HCT116 (cell line): ENCODE measurements around the gene ARHGAP10.

Experiments used
- CEBPB ChIP-seq: IDR thresholded peaks from 2 replicates; pipeline ENCODE4 v1.6.1; 2012; ENCODE audit warnings: low read depth
- CTCF ChIP-seq, 3 experiments: fragments of 200-600 bp in 1 of 3; sonication (generic) in 1 of 3; IDR thresholded peaks in 2 of 3; conservative IDR thresholded peaks in 1 of 3; 2 replicates each; pipeline ENCODE4 v1.5.1; 2012 to 2017; ENCODE audit warnings: low read depth in 2 of 3, low read length in 2 of 3, antibody characterized with exemption in 1 of 3, borderline replicate concordance in 1 of 3, control low read depth in 1 of 3, mild to moderate bottlenecking in 1 of 3, mixed read lengths in 1 of 3, mixed run types in 1 of 3, moderate library complexity in 1 of 3; ENCODE audit not compliant: insufficient read depth in 1 of 3
- ELF1 ChIP-seq: IDR thresholded peaks from 2 replicates; pipeline ENCODE4 v1.6.1; 2012; ENCODE audit warnings: low read depth, borderline replicate concordance
- EZH2 ChIP-seq: fragments of 200-600 bp; sonication (generic); IDR thresholded peaks from 2 replicates; pipeline ENCODE4 v1.6.1; 2017; ENCODE audit warnings: antibody characterized with exemption, mixed run types
- JUND ChIP-seq: IDR thresholded peaks from 2 replicates; pipeline ENCODE4 v1.6.1; 2012
- POLR2A ChIP-seq: IDR thresholded peaks from 2 replicates; pipeline ENCODE4 v1.7.0; 2011; ENCODE audit warnings: borderline replicate concordance; ENCODE audit not compliant: insufficient read depth, insufficient read length; ENCODE audit errors: extremely low read depth
- POLR2AphosphoS5 ChIP-seq: IDR thresholded peaks from 2 replicates; pipeline ENCODE4 v1.6.1; 2011; ENCODE audit warnings: mild to moderate bottlenecking, low read depth, low read length, moderate library complexity
- REST ChIP-seq: IDR thresholded peaks from 2 replicates; pipeline ENCODE4 v1.6.1; 2012; ENCODE audit warnings: low read depth
- SIN3A ChIP-seq: IDR thresholded peaks from 2 replicates; pipeline ENCODE4 v1.6.1; 2012; ENCODE audit warnings: low read depth
- SP1 ChIP-seq: IDR thresholded peaks from 2 replicates; pipeline ENCODE4 v1.6.1; 2012; ENCODE audit warnings: low read depth
- TCF7L2 ChIP-seq: IDR thresholded peaks from 2 replicates; pipeline ENCODE4 v1.7.0; 2011; ENCODE audit warnings: borderline replicate concordance, inconsistent platforms; ENCODE audit not compliant: insufficient read depth, insufficient read length; ENCODE audit errors: extremely low read depth
- YY1 ChIP-seq: IDR thresholded peaks from 2 replicates; pipeline ENCODE4 v1.6.1; 2011; ENCODE audit warnings: low read length, low read depth, moderate library complexity, mild to moderate bottlenecking; ENCODE audit not compliant: insufficient replicate concordance; ENCODE audit errors: extremely low read depth
- ZFX ChIP-seq: fragments of 450-650 bp; IDR thresholded peaks from 2 replicates; pipeline ENCODE4 v1.6.1; 2017

GRCh38 chr4:147786031-147786430, 54.1 kb downstream of the ARHGAP10 start:
- TF ChIP-seq REST (no peak), ZFX (no peak), POLR2A (no peak), YY1 (no peak), CTCF (IDR thresholded peaks at IDR 0.05 in 2 of 3, conservative IDR thresholded peaks at IDR 0.05 in 1 of 3; ENCODE audit: borderline replicate concordance in 1 of 3, insufficient read depth in 1 of 3, low read depth in 2 of 3, low read length in 2 of 3) (no peak), TCF7L2 (no peak), JUND (no peak), POLR2AphosphoS5 (no peak), ELF1 (no peak), SIN3A (no peak), EZH2 (no peak), CEBPB (no peak), SP1 (no peak)
